OCI-LY7 (cell line): ENCODE data around the gene MNDA. TPM values are rescaled to one million over a fixed set of nuclear protein-coding genes. Genes with fewer than 3 reads are reported as not detected.

Experiments
- BruUV-seq: library from RNA; stranded (reverse); fragments of 400-500 nt; replicated peaks from 2 replicates; lab custom pipeline; 2021; lab: Mats Ljungman, UMichigan
- CTCF ChIA-PET: fragments of 300-600 bp; sonication (Branson Sonifier 250); formaldehyde crosslinking; loops from one replicate; lab custom pipeline; 2022; ENCODE audit warnings: antibody characterized with exemption; ENCODE audit not compliant: unreplicated experiment; lab: Charles Lee
- POLR2A ChIA-PET: fragments of 300-600 bp; sonication (Branson Sonifier 250); formaldehyde crosslinking; loops from one replicate; lab custom pipeline; 2022; ENCODE audit warnings: antibody characterized with exemption; lab: Charles Lee
- DNase-seq: peaks from one replicate; pipeline ENCODE4 v3.0.0-alpha.2; 2015; ENCODE audit warnings: low spot score
- H2AFZ ChIP-seq: fragments of 200-600 bp; sonication (generic), shearing (Covaris generic); 2 replicates; pipeline ENCODE4 v1.6.1; 2014; ENCODE audit warnings: mild to moderate bottlenecking, antibody characterized with exemption, low read length, moderate library complexity
- H3K27ac ChIP-seq: fragments of 200-600 bp; sonication (generic); 2 replicates; pipeline ENCODE4 v1.5.1; 2014; ENCODE audit warnings: mixed run types, low read depth, mild to moderate bottlenecking, moderate library complexity, low read length, inconsistent platforms; ENCODE audit not compliant: poor library complexity, severe bottlenecking
- H3K36me3 ChIP-seq: fragments of 200-600 bp; sonication (generic); 2 replicates; pipeline ENCODE4 v1.6.1; 2014; ENCODE audit warnings: mild to moderate bottlenecking, antibody characterized with exemption, low read length, moderate library complexity, mixed read lengths; ENCODE audit not compliant: insufficient read depth
- H3K4me1 ChIP-seq: fragments of 200-600 bp; sonication (generic); 2 replicates; pipeline ENCODE4 v1.5.1; 2014; ENCODE audit warnings: mild to moderate bottlenecking, low read length; ENCODE audit not compliant: insufficient read depth, poor library complexity, severe bottlenecking
- H3K4me2 ChIP-seq: fragments of 200-600 bp; sonication (generic); 2 replicates; pipeline ENCODE4 v1.6.1; 2014; ENCODE audit warnings: mild to moderate bottlenecking, low read length
- H3K4me3 ChIP-seq: fragments of 200-600 bp; sonication (generic); 2 replicates; pipeline ENCODE4 v1.5.1; 2014; ENCODE audit warnings: mild to moderate bottlenecking, low read depth, low read length; ENCODE audit not compliant: poor library complexity, severe bottlenecking
- H3K79me2 ChIP-seq: fragments of 200-600 bp; sonication (generic); 2 replicates; pipeline ENCODE4 v1.6.1; 2016; ENCODE audit warnings: low read depth, mild to moderate bottlenecking, low read length, moderate library complexity, mixed read lengths; ENCODE audit not compliant: insufficient read depth
- H3K9me2 ChIP-seq: fragments of 200-600 bp; sonication (generic); 2 replicates; pipeline ENCODE4 v1.6.1; 2016; ENCODE audit warnings: mild to moderate bottlenecking, low read length, mixed read lengths; ENCODE audit not compliant: insufficient read depth
- H3K9me3 ChIP-seq: fragments of 200-600 bp; sonication (generic); 2 replicates; pipeline ENCODE4 v1.6.1; 2014; ENCODE audit warnings: mild to moderate bottlenecking, mixed run types, low read length, mixed read lengths
- H4K20me1 ChIP-seq: fragments of 200-600 bp; sonication (generic); 2 replicates; pipeline ENCODE4 v1.6.1; 2014; ENCODE audit warnings: mild to moderate bottlenecking, antibody characterized with exemption, low read length, moderate library complexity, mixed read lengths; ENCODE audit not compliant: insufficient read depth
- EZH2phosphoT487 ChIP-seq: fragments of 200-600 bp; sonication (generic); IDR thresholded peaks from 2 replicates; pipeline ENCODE4 v1.6.1; 2018; ENCODE audit warnings: low read depth, borderline replicate concordance, mild to moderate bottlenecking, mixed run types, antibody characterized with exemption, low read length, moderate library complexity, mixed read lengths
- intact Hi-C: fragments of 100-400 bp; cut with micrococcal nuclease; formaldehyde crosslinking; loops from one replicate; pipeline ENCODE4 v1.10.0; 2022; ENCODE audit not compliant: unreplicated experiment
- total RNA-seq, 2 experiments: library from RNA; depleted of rRNA in 1 of 2; stranded (reverse); fragments of >200 nt in 1 of 2; shearing (Covaris generic) in 1 of 2; gene quantifications; 2 replicates each; pipeline ENCODE4 v1.2.3, GENCODE V29; 2014 to 2022
- TF ChIP-seq, protein P1 (sequence below): fragments of 200-600 bp; sonication (generic); conservative IDR thresholded peaks from 2 replicates; pipeline ENCODE4 v1.5.1; 2014; ENCODE audit warnings: mild to moderate bottlenecking, antibody characterized with exemption, low read length, moderate library complexity, mixed read lengths

The MNDA gene
- total RNA-seq, 2 experiments from 2014 or later: not detected

DNA sequence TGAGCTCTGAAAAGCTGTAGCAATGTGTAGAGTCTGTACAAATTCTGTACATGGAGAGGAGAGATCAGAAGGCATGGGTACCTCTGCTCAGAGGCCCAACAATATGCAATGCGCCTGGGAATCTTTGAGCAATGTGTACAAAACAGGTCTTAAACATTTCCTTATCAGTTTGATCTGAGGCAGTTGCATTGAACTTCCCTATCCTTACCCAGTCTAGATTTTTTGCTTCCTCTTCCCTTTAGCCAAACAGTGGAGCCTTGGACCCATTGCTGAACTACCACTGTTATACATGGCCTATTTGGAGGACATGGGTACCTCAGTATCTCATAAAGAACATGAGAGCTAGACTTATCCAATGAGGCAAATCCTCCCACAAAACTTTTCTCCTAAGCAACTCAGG lies 12.6 kb upstream of the MNDA start:
- Histone ChIP-seq H3K4me2 (no peak overlapping the region), H4K20me1 (no peaks in the 10 kb centered on the region), H3K9me3 (no peaks in the 10 kb centered on the region), H2AFZ (no peak overlapping the region), H3K9me2 (no peaks in the 10 kb centered on the region), H3K79me2 (no peaks in the 10 kb centered on the region), H3K4me1 (no peaks in the 10 kb centered on the region), H3K27ac (no peak overlapping the region), H3K4me3 (no peak overlapping the region), H3K36me3 (no peaks in the 10 kb centered on the region)
- intact Hi-C loops: no loop called here
- DNase-seq: no peak
- CTCF ChIA-PET: no interaction called here
- POLR2A ChIA-PET: no interaction called here
- no TSS peak for BruUV-seq
- TF ChIP-seq, protein P1, sequence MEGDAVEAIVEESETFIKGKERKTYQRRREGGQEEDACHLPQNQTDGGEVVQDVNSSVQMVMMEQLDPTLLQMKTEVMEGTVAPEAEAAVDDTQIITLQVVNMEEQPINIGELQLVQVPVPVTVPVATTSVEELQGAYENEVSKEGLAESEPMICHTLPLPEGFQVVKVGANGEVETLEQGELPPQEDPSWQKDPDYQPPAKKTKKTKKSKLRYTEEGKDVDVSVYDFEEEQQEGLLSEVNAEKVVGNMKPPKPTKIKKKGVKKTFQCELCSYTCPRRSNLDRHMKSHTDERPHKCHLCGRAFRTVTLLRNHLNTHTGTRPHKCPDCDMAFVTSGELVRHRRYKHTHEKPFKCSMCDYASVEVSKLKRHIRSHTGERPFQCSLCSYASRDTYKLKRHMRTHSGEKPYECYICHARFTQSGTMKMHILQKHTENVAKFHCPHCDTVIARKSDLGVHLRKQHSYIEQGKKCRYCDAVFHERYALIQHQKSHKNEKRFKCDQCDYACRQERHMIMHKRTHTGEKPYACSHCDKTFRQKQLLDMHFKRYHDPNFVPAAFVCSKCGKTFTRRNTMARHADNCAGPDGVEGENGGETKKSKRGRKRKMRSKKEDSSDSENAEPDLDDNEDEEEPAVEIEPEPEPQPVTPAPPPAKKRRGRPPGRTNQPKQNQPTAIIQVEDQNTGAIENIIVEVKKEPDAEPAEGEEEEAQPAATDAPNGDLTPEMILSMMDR: no peak
- no peak for TF ChIP-seq EZH2phosphoT487

DNA sequence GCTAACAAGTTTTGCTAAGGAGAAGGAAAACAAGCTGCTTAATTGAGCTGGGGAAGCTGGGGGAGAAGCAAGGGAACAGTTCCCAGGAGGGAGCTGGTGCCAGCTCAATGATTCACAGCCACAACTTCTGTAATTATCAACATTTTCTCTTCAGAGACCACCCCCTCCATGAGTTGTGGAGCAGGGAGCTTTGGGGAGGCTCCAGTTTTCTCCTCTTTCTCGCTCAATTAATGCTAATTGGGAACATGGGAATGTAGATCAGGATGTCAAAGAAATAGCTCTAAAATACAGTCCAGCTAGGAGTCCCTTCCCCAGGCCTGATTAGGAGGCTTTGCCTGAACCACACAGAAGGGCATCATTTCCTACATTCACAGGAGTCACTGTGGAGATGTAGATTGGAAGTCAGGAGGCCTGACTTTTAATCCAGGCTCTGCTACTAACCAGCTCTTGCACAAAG lies 12.1 kb upstream of the MNDA start:
- DNase-seq: no peak
- POLR2A ChIA-PET: no interaction called here
- H3K4me2 ChIP-seq: no peak overlapping the region
- H3K9me2 ChIP-seq: no peaks in the 10 kb centered on the region
- CTCF ChIA-PET: no interaction called here
- no peak overlapping the region for H2AFZ ChIP-seq
- BruUV-seq: no TSS peak
- no peaks in the 10 kb centered on the region for H3K9me3 ChIP-seq
- no peak overlapping the region for H3K27ac ChIP-seq
- H4K20me1 ChIP-seq: no peaks in the 10 kb centered on the region
- intact Hi-C loops: no loop called here
- no peaks in the 10 kb centered on the region for H3K36me3 ChIP-seq
- no peak for TF ChIP-seq EZH2phosphoT487
- TF ChIP-seq, protein P1: no peak
- no peaks in the 10 kb centered on the region for H3K79me2 ChIP-seq
- H3K4me1 ChIP-seq: no peaks in the 10 kb centered on the region
- H3K4me3 ChIP-seq: no peak overlapping the region

DNA sequence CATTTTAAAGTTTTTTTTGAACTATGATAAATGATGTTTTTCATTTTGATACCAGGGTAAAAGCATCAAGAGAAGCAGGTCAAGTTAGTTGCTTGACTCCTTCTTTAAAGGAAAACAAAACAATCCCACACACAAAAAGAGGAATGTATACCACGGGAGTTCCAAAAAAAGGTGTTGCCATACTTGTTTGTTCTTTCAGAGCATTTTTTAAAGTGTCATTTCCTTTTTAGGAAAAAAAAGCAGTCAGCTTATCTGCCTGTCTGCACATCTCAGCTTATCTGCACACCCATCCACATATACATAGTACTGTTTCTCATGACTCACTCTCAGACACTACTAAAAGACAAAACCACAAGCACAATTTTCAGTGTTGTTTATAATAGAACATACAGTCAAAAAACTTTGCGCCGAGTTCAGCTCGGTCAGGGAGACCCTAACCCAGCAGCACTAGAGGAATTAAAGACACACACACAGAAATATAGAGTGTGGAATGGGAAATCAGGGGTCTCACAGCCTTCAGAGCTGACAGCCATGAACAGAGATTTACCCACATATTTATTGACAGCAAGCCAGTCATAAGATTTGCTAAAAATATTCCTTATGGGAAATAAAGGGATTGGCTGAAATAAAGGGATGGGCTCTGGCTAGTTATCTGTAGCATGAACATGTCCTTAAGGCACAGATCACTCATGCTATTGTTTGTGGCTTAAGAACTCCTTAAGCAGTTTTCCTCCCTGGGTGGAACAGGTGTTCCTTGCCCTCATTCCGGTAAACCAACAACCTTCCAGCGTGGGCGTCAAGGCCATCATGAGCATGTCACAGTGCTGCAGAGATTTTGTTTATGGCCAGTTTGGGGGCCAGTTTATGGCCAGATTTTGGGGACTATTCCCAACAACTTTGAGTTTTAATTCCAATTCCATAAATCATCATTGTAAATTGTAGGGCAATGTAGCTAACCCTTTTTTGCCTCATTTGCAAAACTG lies 11.4 kb upstream of the MNDA start:
- TF ChIP-seq, protein P1: no peak
- no peak for TF ChIP-seq EZH2phosphoT487
- H3K4me3 ChIP-seq: no peak overlapping the region
- ChIA-PET CTCF (no interaction called here), POLR2A (interaction anchor here (0.6 kb wide), 1 partner anchor 30 kb away, joined by 6 read pairs; no protein-coding TSS in a partner anchor)
- H3K4me2 ChIP-seq: no peak overlapping the region
- no peaks in the 10 kb centered on the region for H3K79me2 ChIP-seq
- H4K20me1 ChIP-seq: no peaks in the 10 kb centered on the region
- no peak for DNase-seq
- H2AFZ ChIP-seq: no peak overlapping the region
- no peaks in the 10 kb centered on the region for H3K36me3 ChIP-seq
- H3K9me2 ChIP-seq: no peaks in the 10 kb centered on the region
- no peak overlapping the region for H3K27ac ChIP-seq
- no peaks in the 10 kb centered on the region for H3K9me3 ChIP-seq
- no peaks in the 10 kb centered on the region for H3K4me1 ChIP-seq
- BruUV-seq: no TSS peak
- intact Hi-C loops: no loop called here
